Measurements from ENCODE around the gene BTBD10.

BTBD10 gene

GRCh38 chr11:13341026-13341425, 122.0 kb downstream of the BTBD10 start:
- no peak for DNase-seq (ENCODE audit: low read depth in 1 of 2, low spot score in 1 of 2)

- no peak for DNase-seq (ENCODE audit: low read depth in 1 of 2, low spot score in 1 of 2)
Measured at GRCh38 chr11:13339195-13340153, 123.5 kb downstream of the BTBD10 start.

DNA sequence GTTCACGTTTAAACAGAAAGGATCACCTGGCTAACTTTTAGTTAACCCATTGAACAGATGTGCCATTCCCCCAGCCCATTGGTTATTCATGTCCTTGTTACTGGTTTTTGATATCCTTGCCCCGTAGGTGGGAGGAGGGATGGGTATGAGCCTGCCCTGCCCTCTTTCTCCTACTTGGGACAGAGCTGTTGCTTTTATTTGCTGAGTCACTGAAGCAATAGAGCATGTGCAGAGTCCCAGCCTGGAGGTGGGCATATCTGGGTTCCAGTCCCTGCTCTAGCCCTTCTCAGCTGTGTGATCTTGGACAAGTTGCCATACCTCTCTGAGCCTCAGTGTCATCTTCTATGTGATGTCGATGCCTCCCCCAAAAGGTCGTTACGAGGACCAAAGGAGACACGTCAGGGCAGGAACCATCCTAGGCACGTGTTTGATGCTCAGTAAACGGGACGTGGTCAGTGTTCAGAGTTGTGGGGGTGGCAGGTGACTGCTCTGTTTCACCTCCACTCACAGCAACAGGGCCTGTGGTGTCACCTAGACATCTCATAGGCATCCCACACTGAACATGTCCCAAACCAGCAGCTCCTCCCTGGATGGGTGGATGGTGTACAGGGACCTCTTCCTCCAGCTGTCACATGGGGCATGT, 124.5 kb downstream of the BTBD10 start:
- no peak for DNase-seq (ENCODE audit: low read depth in 1 of 2, low spot score in 1 of 2)

DNA sequence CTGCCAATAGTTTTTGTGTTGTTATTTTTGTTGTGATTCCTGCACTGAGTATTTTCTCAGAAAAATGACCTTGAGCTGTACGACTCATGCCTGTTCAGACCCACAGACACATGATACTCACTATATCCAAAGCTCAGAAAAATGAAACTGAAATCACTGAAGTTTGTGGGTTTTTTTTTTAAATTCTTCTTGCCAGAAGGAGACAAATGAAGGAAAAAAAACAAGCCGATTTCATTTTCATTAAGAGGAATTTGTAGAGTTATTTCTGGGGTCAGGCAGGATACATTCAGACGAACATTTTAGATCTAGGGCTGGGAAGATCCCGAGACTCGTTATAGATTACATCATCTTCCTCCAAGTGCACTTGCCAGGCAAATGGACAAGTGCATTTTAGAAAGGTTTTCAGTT, 125.0 kb downstream of the BTBD10 start:
- no peak for DNase-seq (ENCODE audit: low read depth in 1 of 2, low spot score in 1 of 2)

Measured in activated T-helper 1 cell treated with anti-CD3 and anti-CD28 coated beads, Interleukin-2, amount 50 U/mL, for 16 hours (primary cell).